SK-N-MC (cell line): ENCODE results near the gene DHPS.

Experiments
- EZH2 ChIP-seq: fragments of 200-600 bp; sonication (generic); IDR thresholded peaks from one replicate; pipeline ENCODE4 v1.6.1; 2017; ENCODE audit warnings: antibody characterized with exemption
- POLR2AphosphoS5 ChIP-seq: IDR thresholded peaks from 2 replicates; pipeline ENCODE4 v1.6.1; 2012; ENCODE audit warnings: mild to moderate bottlenecking, low read depth, low read length, borderline replicate concordance

DNA sequence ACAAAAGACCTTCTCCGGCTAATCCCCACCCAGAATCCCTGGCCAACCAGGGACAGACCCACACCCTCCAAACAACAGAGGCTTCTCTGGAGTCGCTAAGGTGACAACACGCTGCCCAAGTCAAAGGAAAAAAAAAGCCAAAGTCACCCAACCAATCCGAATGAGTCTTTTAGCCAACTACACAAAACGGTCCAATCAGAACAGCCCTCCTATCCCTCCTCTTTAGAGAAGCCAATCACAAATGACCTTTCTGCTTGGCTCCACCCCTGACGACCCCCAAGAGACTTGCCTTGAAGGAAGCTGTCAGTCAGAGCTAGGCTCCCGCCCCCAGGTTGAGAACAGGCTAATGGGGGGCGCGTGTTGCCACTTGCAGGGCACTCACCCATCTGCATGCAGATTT, 21.4 kb upstream of the DHPS start:
- TF ChIP-seq EZH2 (no peak), POLR2AphosphoS5 (no peak; the same call in 1 of the 2 replicates)
